GM18526 (cell line): ENCODE data around the gene NUTF2.

Source experiments
- POLR2A ChIP-seq: IDR thresholded peaks from 3 replicates; pipeline ENCODE4 v1.6.1; 2011; ENCODE audit not compliant: insufficient read length; ENCODE audit errors: extremely low read depth

The NUTF2 gene

GRCh38 chr16:67846320-67847063 lies at the start of gene NUTF2:
NUTF2 (plus strand) TSS chr16:67846933; CDS start chr16:67865131, 18,198 bp downstream.
- peak; percentile 72 for TF ChIP-seq POLR2A

- TF ChIP-seq POLR2A = no peak
Observed at GRCh38 chr16:67800338-67800926, 46.3 kb upstream of the NUTF2 start.

- no peak for TF ChIP-seq POLR2A
Observed at GRCh38 chr16:67801241-67801640, 45.5 kb upstream of the NUTF2 start.

GRCh38 chr16:67801883-67802282 lies 44.9 kb upstream of the NUTF2 start:
- no peak for TF ChIP-seq POLR2A

- TF ChIP-seq POLR2A = no peak
Observed at GRCh38 chr16:67803894-67804293, 42.8 kb upstream of the NUTF2 start.

- TF ChIP-seq POLR2A = no peak
Observed at GRCh38 chr16:67804853-67805542, 41.7 kb upstream of the NUTF2 start.

GRCh38 chr16:67805718-67806427 lies 40.9 kb upstream of the NUTF2 start:
- TF ChIP-seq POLR2A = no peak

- TF ChIP-seq POLR2A = peak; percentile 90
Observed at GRCh38 chr16:67806428-67807147, 40.1 kb upstream of the NUTF2 start, which contains the start of the genes RANBP10 and TSNAXIP1. RANBP10 (minus strand) TSS chr16:67806560; CDS start chr16:67806536, 24 bp downstream. TSNAXIP1 (plus strand) TSS chr16:67806889; CDS start chr16:67807150, 261 bp downstream.

- TF ChIP-seq POLR2A = no peak
Observed at GRCh38 chr16:67807148-67807682, 39.5 kb upstream of the NUTF2 start.

GRCh38 chr16:67811899-67812298 lies 34.8 kb upstream of the NUTF2 start:
- TF ChIP-seq POLR2A = no peak

- TF ChIP-seq POLR2A = no peak
Observed at GRCh38 chr16:67814567-67814966, 32.2 kb upstream of the NUTF2 start.

- no peak for TF ChIP-seq POLR2A
Observed at GRCh38 chr16:67820608-67821259, 26.0 kb upstream of the NUTF2 start.

GRCh38 chr16:67822511-67822910 lies 24.2 kb upstream of the NUTF2 start:
- TF ChIP-seq POLR2A = no peak

GRCh38 chr16:67825119-67825518 lies 21.6 kb upstream of the NUTF2 start:
- TF ChIP-seq POLR2A = no peak

GRCh38 chr16:67825906-67826305 lies 20.8 kb upstream of the NUTF2 start:
- no peak for TF ChIP-seq POLR2A
